Stimulated activated naive B cell treated with anti-CD40 and anti-IgM and Interleukin-4, amounts not matched to agents 10 μg/mL and 1 μg/mL and 100 μg/mL, for 72 hours (primary cell): ENCODE measurements around the gene PODN.

Experiments used
- ATAC-seq, 2 donors: fragments of 150-1000 bp; cut with Tn5 transposase; replicated peaks; 2 replicates each; pipeline ENCODE4 v1.10.0; 2021; ENCODE audit warnings: moderate library complexity in 1 of 2
- DNase-seq: peaks from one replicate; pipeline ENCODE4 v3.0.0; 2021
- H3K27ac Mint-ChIP-seq: one replicate; pipeline ENCODE4 v1.8.0; 2022; ENCODE audit warnings: mild to moderate bottlenecking, mixed read lengths
- H3K27me3 Mint-ChIP-seq, 2 donors: one replicate each; pipeline ENCODE4 v1.8.0; 2022; ENCODE audit warnings: mixed read lengths in 2 of 2
- H3K36me3 Mint-ChIP-seq, 2 donors: one replicate each; pipeline ENCODE4 v1.8.0; 2022; ENCODE audit warnings: mixed read lengths in 2 of 2, mild to moderate bottlenecking in 1 of 2
- H3K4me1 Mint-ChIP-seq, 2 donors: one replicate each; pipeline ENCODE4 v1.8.0; 2022; ENCODE audit warnings: mixed read lengths in 2 of 2, mild to moderate bottlenecking in 1 of 2
- H3K4me3 Mint-ChIP-seq, 2 donors: one replicate each; pipeline ENCODE4 v1.8.0; 2022; ENCODE audit warnings: mild to moderate bottlenecking in 2 of 2, mixed read lengths in 2 of 2, moderate library complexity in 1 of 2
- H3K9me3 Mint-ChIP-seq, 2 donors: one replicate each; pipeline ENCODE4 v1.8.0; 2022; ENCODE audit warnings: mixed read lengths in 2 of 2, mild to moderate bottlenecking in 1 of 2

Gene PODN

GRCh38 chr1:53065391-53065790, 3.4 kb downstream of the PODN start:
- DNase-seq (no peak), ATAC-seq (no peak)
- H3K9me3 Mint-ChIP-seq = no peaks in the 10 kb centered on the region
- peaks cover 36 to 48% of the 10 kb centered on the region in 2 donors for H3K27me3 Mint-ChIP-seq
- H3K4me3 Mint-ChIP-seq = no peak overlapping the region
- no peaks in the 10 kb centered on the region for H3K36me3 Mint-ChIP-seq
- H3K27ac Mint-ChIP-seq = no peak overlapping the region
- peaks cover 6 to 11% of the 10 kb centered on the region in 2 donors for H3K4me1 Mint-ChIP-seq

DNA sequence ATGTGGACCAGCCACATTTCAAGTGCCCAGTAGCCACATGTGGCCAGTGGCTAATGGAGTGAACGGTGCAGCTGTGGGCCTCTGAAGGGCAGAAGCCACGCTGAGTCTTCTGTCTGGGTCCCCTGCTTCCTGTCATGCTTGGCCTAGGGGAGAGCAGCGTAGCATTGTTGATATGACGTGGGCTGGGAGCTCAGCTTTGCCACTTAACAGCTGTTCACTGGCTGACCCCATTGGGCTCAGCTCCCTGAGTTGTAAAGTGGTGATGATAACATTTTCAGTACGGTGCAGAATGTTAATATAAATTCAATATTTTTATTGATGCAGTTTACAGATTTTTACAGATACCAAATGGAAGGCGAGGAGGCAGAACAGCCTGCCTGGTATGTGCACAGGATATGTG, 4.5 kb downstream of the PODN start:
- peaks cover 30 to 39% of the 10 kb centered on the region in 2 donors for H3K27me3 Mint-ChIP-seq
- H3K9me3 Mint-ChIP-seq = no peaks in the 10 kb centered on the region
- ATAC-seq (no peak), DNase-seq (no peak)
- H3K27ac Mint-ChIP-seq = no peak overlapping the region
- no peaks in the 10 kb centered on the region for H3K36me3 Mint-ChIP-seq
- peaks cover 6 to 11% of the 10 kb centered on the region in 2 donors for H3K4me1 Mint-ChIP-seq
- no peak overlapping the region for H3K4me3 Mint-ChIP-seq

GRCh38 chr1:53066891-53067738, 5.1 kb downstream of the PODN start:
- no peaks in the 10 kb centered on the region for H3K9me3 Mint-ChIP-seq
- peaks cover 6 to 10% of the 10 kb centered on the region in 2 donors for H3K4me1 Mint-ChIP-seq
- no peak for DNase-seq
- no peak overlapping the region for H3K27ac Mint-ChIP-seq
- no peak overlapping the region for H3K4me3 Mint-ChIP-seq
- H3K27me3 Mint-ChIP-seq = peaks cover 28 to 33% of the 10 kb centered on the region in 2 donors
- no peaks in the 10 kb centered on the region for H3K36me3 Mint-ChIP-seq
- ATAC-seq = no peak

DNA sequence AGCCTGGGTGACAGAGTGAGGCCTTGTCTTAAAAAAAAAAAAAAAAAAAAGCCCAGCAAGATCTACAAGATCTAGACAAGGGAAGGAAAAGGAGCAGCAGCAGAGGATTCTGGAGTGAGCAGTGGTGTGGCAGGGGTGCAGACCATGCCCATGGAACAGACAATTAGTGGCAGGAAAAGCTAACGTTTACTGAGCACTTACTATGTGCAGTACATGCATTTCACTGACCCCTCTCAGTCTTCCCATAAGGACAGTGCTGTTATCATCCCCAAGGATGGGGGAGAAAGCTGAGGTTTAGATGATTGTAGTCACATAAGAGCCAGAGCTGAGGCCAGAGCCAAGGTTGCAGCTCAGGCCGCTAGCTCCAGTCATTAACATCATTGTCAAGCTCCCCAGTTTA, 5.9 kb downstream of the PODN start:
- H3K36me3 Mint-ChIP-seq = no peaks in the 10 kb centered on the region

DNA sequence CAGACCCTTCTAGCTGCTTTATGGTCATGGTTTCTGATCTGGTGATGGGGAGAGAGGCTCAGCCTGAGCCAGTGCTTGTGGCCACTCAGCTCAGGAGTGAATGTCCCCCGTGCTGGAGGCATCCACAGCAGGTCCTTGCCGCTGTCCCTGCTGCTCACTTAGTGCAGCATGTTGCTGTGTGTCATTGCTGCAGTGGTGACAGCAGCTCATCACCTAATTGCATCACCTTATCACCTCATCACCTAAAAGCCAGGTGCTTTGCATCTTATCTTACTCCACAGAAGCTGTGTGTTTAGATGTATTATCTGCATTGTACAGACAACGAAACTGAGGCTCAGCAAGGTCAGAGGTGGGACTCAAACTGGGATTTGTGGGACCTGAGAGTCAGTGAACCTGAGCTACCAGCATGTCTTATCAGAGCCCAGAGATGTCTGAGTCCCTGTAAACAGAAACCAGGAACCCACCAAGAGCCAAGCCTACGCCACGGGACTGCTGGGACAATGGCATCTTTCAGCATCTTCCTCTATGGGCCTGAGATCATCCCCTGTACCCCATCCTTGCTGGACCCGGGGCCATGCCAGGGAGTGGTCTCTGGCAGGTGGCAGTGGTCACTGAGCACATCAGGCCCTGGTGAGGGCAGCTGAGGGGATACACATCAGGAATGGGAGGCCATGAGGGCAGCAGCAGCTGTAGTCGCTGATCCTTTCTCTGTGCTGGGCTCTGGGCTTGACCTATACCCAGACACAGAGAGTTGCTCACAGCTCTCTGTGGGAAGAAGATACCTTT, 6.5 kb downstream of the PODN start:
- DNase-seq (no peak), ATAC-seq (no peak)
- Mint-ChIP-seq H3K27ac (no peak overlapping the region), H3K4me3 (no peak overlapping the region), H3K27me3 (peaks cover 17 to 20% of the 10 kb centered on the region in 2 donors), H3K36me3 (no peaks in the 10 kb centered on the region), H3K4me1 (no peaks in the 10 kb centered on the region), H3K9me3 (no peaks in the 10 kb centered on the region)

More for the DNA sequence above, 5.9 kb downstream of the PODN start:
- no peak overlapping the region for H3K27ac Mint-ChIP-seq
- H3K9me3 Mint-ChIP-seq = no peaks in the 10 kb centered on the region
- peaks cover 4% of the 10 kb centered on the region in 2 donors for H3K4me1 Mint-ChIP-seq
- DNase-seq (no peak), ATAC-seq (no peak)
- H3K27me3 Mint-ChIP-seq = peaks cover 23 to 26% of the 10 kb centered on the region in 2 donors
- no peak overlapping the region for H3K4me3 Mint-ChIP-seq

GRCh38 chr1:53069265-53069662, 7.3 kb downstream of the PODN start:
- ATAC-seq = no peak
- Mint-ChIP-seq H3K4me3 (no peak overlapping the region), H3K36me3 (no peaks in the 10 kb centered on the region), H3K4me1 (no peaks in the 10 kb centered on the region), H3K27ac (no peak overlapping the region), H3K27me3 (peaks cover 11 to 13% of the 10 kb centered on the region in 2 donors), H3K9me3 (no peaks in the 10 kb centered on the region)
- no peak for DNase-seq

- no peaks in the 10 kb centered on the region for H3K9me3 Mint-ChIP-seq
- no peak overlapping the region for H3K27ac Mint-ChIP-seq
- DNase-seq = no peak
- no peak overlapping the region for H3K4me3 Mint-ChIP-seq
- no peak for ATAC-seq
- H3K4me1 Mint-ChIP-seq = no peaks in the 10 kb centered on the region
- H3K36me3 Mint-ChIP-seq = no peaks in the 10 kb centered on the region
- peaks cover 10 to 15% of the 10 kb centered on the region in 2 donors for H3K27me3 Mint-ChIP-seq
Observed at GRCh38 chr1:53069663-53070327, 7.8 kb downstream of the PODN start.

DNA sequence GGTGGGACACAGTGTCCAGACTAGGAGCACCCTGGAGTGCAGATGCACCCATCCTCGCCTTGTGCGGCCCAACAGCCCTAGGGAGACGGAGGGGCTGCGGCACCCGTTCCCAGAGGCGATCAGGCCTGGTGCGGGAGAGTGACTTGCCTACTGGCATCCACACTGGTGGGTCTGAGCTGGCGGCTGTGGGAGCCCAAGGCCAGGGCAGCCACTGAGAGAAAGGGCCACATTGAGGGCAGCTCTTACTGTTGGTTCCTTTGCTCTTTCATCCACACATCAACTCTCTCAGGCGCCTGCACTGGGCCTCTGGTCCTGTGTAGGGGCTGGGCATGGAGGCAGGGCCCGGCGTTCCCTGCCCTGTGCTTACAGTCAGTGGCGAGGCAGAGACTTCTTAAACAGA, 8.6 kb downstream of the PODN start:
- Mint-ChIP-seq H3K27ac (no peak overlapping the region), H3K36me3 (no peaks in the 10 kb centered on the region), H3K4me1 (no peaks in the 10 kb centered on the region), H3K4me3 (no peak overlapping the region), H3K9me3 (no peaks in the 10 kb centered on the region), H3K27me3 (peaks cover 12 to 14% of the 10 kb centered on the region in 2 donors)
- DNase-seq (no peak), ATAC-seq (no peak)

DNA sequence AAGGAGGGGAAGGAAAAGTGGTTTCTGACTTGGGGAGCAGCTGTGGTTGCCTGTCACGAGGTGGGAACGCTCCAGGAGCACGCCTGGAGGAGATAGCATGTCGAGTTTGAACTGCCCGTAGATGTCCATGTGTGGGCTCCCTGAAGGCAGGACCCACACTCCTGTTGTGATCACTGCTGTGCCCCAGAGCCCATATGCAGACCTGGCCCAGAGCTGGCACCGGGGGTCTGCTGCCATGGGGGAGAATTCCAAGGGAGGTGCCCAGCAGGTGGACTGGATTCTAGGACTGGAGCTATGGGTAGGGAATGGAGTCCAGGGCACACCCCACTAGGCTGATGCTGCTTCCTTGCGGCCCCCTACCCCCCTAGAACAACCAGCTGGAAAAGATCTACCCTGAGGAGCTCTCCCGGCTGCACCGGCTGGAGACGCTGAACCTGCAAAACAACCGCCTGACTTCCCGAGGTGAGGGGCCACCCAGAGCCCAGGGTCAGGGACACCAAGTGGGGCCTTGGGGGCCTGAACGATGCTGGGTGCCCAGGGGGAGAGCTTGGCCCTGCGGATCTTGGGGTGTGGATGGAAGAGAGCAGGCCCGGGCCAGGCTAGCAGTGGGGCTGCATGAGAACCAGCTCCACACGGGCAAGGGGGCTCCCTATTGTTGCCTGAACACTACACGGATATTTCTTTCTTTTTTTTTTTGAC, 9.3 kb downstream of the PODN start:
- no peaks in the 10 kb centered on the region for H3K9me3 Mint-ChIP-seq

DNA sequence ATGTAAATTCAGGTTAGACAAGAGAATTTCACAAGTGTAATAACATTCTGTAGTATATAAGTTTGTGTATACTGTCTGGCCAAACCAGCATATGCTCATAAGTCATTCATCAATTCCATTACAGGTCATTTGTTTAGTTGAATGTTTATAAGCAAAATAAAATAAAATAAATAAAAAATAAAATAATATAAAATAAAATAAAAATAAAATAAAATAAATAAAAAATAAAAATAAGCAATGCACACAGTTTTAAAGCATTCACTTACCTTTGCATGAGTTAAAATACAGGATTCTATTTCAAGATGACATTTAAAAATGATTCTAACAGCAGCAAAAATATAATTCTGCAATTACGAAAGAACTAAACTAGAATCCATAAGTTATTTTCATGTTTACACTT, 9.9 kb downstream of the PODN start:
- H3K27ac Mint-ChIP-seq = no peak overlapping the region
- H3K27me3 Mint-ChIP-seq = peaks cover 10 to 11% of the 10 kb centered on the region in 2 donors
- no peaks in the 10 kb centered on the region for H3K4me1 Mint-ChIP-seq
- H3K9me3 Mint-ChIP-seq = no peaks in the 10 kb centered on the region
- ATAC-seq (no peak), DNase-seq (no peak)
- H3K4me3 Mint-ChIP-seq = no peak overlapping the region
- H3K36me3 Mint-ChIP-seq = no peaks in the 10 kb centered on the region

More for the DNA sequence above, 9.3 kb downstream of the PODN start:
- Mint-ChIP-seq H3K27me3 (peaks cover 10 to 11% of the 10 kb centered on the region in 2 donors), H3K4me3 (no peak overlapping the region), H3K36me3 (no peaks in the 10 kb centered on the region), H3K4me1 (no peaks in the 10 kb centered on the region), H3K27ac (no peak overlapping the region)
- ATAC-seq (no peak), DNase-seq (no peak)

- no peaks in the 10 kb centered on the region for H3K9me3 Mint-ChIP-seq
- ATAC-seq = no peak
- peaks cover 10 to 11% of the 10 kb centered on the region in 2 donors for H3K27me3 Mint-ChIP-seq
- no peak overlapping the region for H3K27ac Mint-ChIP-seq
- H3K4me3 Mint-ChIP-seq = no peak overlapping the region
- DNase-seq = no peak
- no peaks in the 10 kb centered on the region for H3K4me1 Mint-ChIP-seq
- H3K36me3 Mint-ChIP-seq = no peaks in the 10 kb centered on the region
Observed at GRCh38 chr1:53073287-53073686, 11.3 kb downstream of the PODN start.

DNA sequence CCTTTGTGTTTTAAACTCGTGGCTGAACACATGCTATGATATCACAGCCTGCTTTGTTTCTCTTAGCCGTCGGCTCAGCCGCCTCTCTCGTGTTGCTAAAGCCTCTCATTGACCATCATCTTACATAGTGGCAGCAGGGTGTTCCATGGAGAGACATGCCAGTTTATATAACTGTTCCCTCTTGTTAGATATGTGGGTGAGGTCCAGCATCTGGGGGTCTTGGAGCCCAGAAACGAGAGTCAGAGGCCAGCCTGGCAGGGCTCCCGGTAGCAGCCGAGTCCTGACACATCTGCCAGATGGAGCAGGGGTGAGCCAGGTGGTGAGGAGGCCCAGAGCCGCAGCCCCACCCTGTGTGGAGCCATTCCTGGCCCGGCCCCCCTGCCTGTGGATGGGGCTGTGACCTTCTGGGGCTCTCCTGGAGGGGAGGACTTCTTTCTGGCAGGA, 11.9 kb downstream of the PODN start:
- Mint-ChIP-seq H3K4me3 (no peak overlapping the region), H3K27ac (no peak overlapping the region), H3K27me3 (peaks cover 10 to 11% of the 10 kb centered on the region in 2 donors), H3K4me1 (no peaks in the 10 kb centered on the region), H3K9me3 (no peaks in the 10 kb centered on the region), H3K36me3 (no peaks in the 10 kb centered on the region)
- no peak for DNase-seq
- ATAC-seq = no peak

DNA sequence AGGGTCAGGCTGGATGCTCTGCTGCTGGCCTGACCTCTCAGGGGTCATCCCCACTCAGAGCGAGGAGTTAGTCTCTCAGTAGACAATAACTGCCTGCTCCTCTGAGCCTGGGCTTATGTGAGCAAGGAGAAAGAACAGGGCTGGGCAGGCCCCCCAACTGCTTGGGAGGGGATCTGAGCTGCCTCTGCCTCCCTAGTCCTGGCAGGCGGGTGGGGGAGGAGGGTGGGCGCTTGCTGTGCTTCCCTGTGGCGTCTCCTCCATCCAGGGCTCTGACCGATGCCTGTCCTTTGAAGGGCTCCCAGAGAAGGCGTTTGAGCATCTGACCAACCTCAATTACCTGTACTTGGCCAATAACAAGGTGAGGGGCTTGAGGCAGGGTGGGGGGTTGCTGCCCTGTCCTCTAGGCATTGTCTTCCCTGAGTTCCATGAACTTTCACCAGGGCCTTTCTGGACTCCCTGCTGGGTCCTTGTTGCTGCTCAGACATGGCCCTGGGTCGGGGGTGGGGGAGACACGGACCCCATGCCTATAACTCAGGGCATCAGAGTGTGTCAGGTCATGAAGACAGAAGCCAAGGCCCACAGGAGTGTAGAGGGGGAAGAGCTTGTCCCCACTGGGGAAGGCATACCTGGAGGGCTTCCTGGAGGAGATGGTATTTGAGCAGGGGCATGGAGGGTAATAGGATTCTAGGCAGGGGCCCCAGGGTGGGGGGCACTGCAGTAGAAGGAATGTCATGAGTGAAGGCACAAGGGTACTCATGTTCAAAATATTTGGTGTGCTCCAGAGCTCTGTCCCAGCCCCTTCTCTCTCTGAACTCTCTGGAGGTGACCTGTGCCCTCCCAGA, 12.5 kb downstream of the PODN start:
- no peak overlapping the region for H3K27ac Mint-ChIP-seq
- no peaks in the 10 kb centered on the region for H3K4me1 Mint-ChIP-seq
- peaks cover 10 to 11% of the 10 kb centered on the region in 2 donors for H3K27me3 Mint-ChIP-seq
- no peak overlapping the region for H3K4me3 Mint-ChIP-seq
- H3K36me3 Mint-ChIP-seq = no peaks in the 10 kb centered on the region
- ATAC-seq = no peak
- H3K9me3 Mint-ChIP-seq = no peaks in the 10 kb centered on the region
- DNase-seq = no peak
